ENCODE data around the gene TOR4A. TPM values are rescaled to one million over a fixed set of nuclear protein-coding genes. Genes with fewer than 3 reads are reported as not detected.

TOR4A gene
- total and polyA plus RNA-seq, 9 of the 15 experiments (the other 6 are each of a cell fraction or from before 2014, with no cell fraction given): 3.9 to 49.2 (median 8.8) TPM

GRCh38 chr9:137231372-137232039, 46.0 kb upstream of the TOR4A start:
- no peak for TF ChIP-seq MYNN (IDR thresholded peaks at IDR 0.05)
- TF ChIP-seq MYNN (CRISPR knock-in tag; IDR thresholded peaks at IDR 0.05): no peak
- TF ChIP-seq NR2C2 (CRISPR knock-in tag; IDR thresholded peaks at IDR 0.05): 0 out of 2 replicates have a peak, but pooled peaks have one; percentile 53
- peak; percentile 51; the same call in 1 of the 2 replicates for TF ChIP-seq NR2C2 (tag; IDR thresholded peaks at IDR 0.05)
- peak; percentile 68; the same call in 1 of the 2 replicates for TF ChIP-seq NR2C1 (IDR thresholded peaks at IDR 0.05)
- peak; percentile 71 for TF ChIP-seq NR2C1 (tag; IDR thresholded peaks at IDR 0.05)
- WGBS (ENCODE audit: insufficient coverage, low coverage, missing lambda C conversion rate): 74% methylated on average over 17 of the region's 23 CpGs
- Histone ChIP-seq H3K27me3 (ENCODE audit: control insufficient read depth in 2 of 2, insufficient read depth in 2 of 2, low read length in 2 of 2) (no peaks in the 10 kb centered on the region), H2AFZ (ENCODE audit: low read depth, low read length) (no peak overlapping the region), H3K9ac (ENCODE audit: insufficient read depth in 1 of 2, low read depth in 2 of 2, low read length in 2 of 2) (peak overlapping the region in 1 of 2 experiments; percentile 63; a peak in 1 of 4 replicates), H3K4me2 (ENCODE audit: insufficient read depth, low read length) (no peak overlapping the region), H3K27ac (ENCODE audit: extremely low read depth, low read depth, low read length) (no peak overlapping the region), H4K20me1 (replicated peaks; ENCODE audit: control insufficient read depth, insufficient read depth, low read length) (no peaks in the 10 kb centered on the region), H3K4me3 (no peak overlapping the region), H3K4me1 (replicated peaks in 1 of 2; ENCODE audit: control insufficient read depth in 2 of 2, insufficient read depth in 2 of 2, low read length in 2 of 2) (peaks cover 18 to 100% of the 10 kb centered on the region in 2 experiments), H3K9me3 (replicated peaks; ENCODE audit: control insufficient read depth, insufficient read depth, low read depth, low read length) (no peaks in the 10 kb centered on the region), H3K79me2 (ENCODE audit: control insufficient read depth, insufficient read depth, low read length) (no peaks in the 10 kb centered on the region), H3K9me1 (ENCODE audit: control insufficient read depth, insufficient read depth, low read length) (peaks cover 4% of the 10 kb centered on the region), H3K36me3 (ENCODE audit: control insufficient read depth, insufficient read depth, low read length) (no peaks in the 10 kb centered on the region)
- ATAC-seq (no peak), FAIRE-seq (no peak), DNase-seq (ENCODE audit: extremely low read depth in 1 of 4, low spot score in 3 of 4) (no peak)
- intact Hi-C loops (cut with micrococcal nuclease) (no loop called here), in situ Hi-C loops (cut with MboI) (loop anchor here (25.0 kb wide), 1 partner anchor 444 kb away; the partner anchor contains the start of genes CCDC183 and TMEM141)
- BruUV-seq (replicated peaks): no TSS peak
- ChIA-PET CTCF (ENCODE audit: low intra/inter-chr PET ratio) (no interaction called here), POLR2A (interaction anchor here (0.6 kb wide), 2 partner anchors 383 to 730 kb away, joined by 3 read pairs; no protein-coding TSS in a partner anchor)
